ENCODE measurements around the gene BFSP2.
"Not testable (repeated sequence)": the region's sequence is repeated elsewhere in the genome, so short reads cannot be mapped to it uniquely, and the experiment has no call there.

BFSP2 gene

GRCh38 chr3:133472889-133473288 is 73.0 kb downstream of the BFSP2 start:
- H3K4me1 ChIP-seq (ENCODE audit: insufficient read depth, low read length, poor library complexity, severe bottlenecking) = no peaks in the 10 kb centered on the region

DNA sequence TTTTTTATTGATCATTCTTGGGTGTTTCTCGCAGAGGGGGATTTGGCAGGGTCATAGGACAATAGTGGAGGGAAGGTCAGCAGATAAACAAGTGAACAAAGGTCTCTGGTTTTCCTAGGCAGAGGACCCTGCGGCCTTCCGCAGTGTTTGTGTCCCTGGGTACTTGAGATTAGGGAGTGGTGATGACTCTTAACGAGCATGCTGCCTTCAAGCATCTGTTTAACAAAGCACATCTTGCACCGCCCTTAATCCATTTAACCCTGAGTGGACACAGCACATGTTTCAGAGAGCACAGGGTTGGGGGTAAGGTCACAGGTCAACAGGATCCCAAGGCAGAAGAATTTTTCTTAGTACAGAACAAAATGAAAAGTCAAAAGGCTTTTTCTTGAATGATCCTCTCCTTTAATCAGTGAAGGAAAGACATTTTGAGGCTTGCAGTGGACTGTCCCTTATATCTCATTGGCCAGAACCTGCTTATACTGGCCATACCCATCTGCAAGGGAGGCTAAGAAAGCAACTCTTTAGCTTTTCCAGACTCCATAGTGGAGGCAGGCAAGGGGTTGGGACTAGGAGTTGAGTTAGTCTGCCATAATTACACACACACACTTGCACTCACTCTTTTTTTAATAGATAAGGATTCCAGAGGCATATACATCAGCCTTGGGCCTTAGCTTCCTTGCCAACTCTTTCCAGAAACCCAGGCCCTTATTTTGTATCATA is 73.8 kb downstream of the BFSP2 start:
- not testable (repeated sequence) for H2AFZ ChIP-seq (ENCODE audit: low read length); H3K9ac ChIP-seq (ENCODE audit: low read depth, low read length, poor library complexity, severe bottlenecking); H4K20me1 ChIP-seq (ENCODE audit: insufficient read depth, low read length, poor library complexity, severe bottlenecking); H3K36me3 ChIP-seq (ENCODE audit: insufficient read depth, low read length); H3K4me1 ChIP-seq (ENCODE audit: insufficient read depth, low read length, poor library complexity, severe bottlenecking); H3K79me2 ChIP-seq (ENCODE audit: insufficient read depth, low read length); H3K4me3 ChIP-seq (ENCODE audit: low read length, poor library complexity, severe bottlenecking); H3K9me2 ChIP-seq (replicated peaks; ENCODE audit: low read depth, low read length); H3K27me3 ChIP-seq (ENCODE audit: insufficient read depth, low read length, poor library complexity, severe bottlenecking); H3F3A ChIP-seq (ENCODE audit: low read depth); H3K4me2 ChIP-seq (ENCODE audit: low read depth, low read length, poor library complexity, severe bottlenecking); H3K9me3 ChIP-seq (ENCODE audit: insufficient read depth, low read depth, low read length)

More at GRCh38 chr3:133472889-133473288, 73.0 kb downstream of the BFSP2 start:
- Histone ChIP-seq H3F3A (ENCODE audit: low read depth) (no peaks in the 10 kb centered on the region), H3K4me3 (ENCODE audit: low read length, poor library complexity, severe bottlenecking) (no peak overlapping the region), H3K27me3 (ENCODE audit: insufficient read depth, low read length, poor library complexity, severe bottlenecking) (no peaks in the 10 kb centered on the region), H3K9me2 (replicated peaks; ENCODE audit: low read depth, low read length) (no peaks in the 10 kb centered on the region), H3K9ac (ENCODE audit: low read depth, low read length, poor library complexity, severe bottlenecking) (no peak overlapping the region), H4K20me1 (ENCODE audit: insufficient read depth, low read length, poor library complexity, severe bottlenecking) (no peaks in the 10 kb centered on the region), H3K79me2 (ENCODE audit: insufficient read depth, low read length) (no peaks in the 10 kb centered on the region), H3K36me3 (ENCODE audit: insufficient read depth, low read length) (no peaks in the 10 kb centered on the region), H2AFZ (ENCODE audit: low read length) (no peak overlapping the region), H3K4me2 (ENCODE audit: low read depth, low read length, poor library complexity, severe bottlenecking) (no peak overlapping the region), H3K9me3 (ENCODE audit: insufficient read depth, low read depth, low read length) (no peaks in the 10 kb centered on the region)
- no peak for TF ChIP-seq EZH2phosphoT487 (IDR thresholded peaks at IDR 0.05; ENCODE audit: borderline replicate concordance)

DNA sequence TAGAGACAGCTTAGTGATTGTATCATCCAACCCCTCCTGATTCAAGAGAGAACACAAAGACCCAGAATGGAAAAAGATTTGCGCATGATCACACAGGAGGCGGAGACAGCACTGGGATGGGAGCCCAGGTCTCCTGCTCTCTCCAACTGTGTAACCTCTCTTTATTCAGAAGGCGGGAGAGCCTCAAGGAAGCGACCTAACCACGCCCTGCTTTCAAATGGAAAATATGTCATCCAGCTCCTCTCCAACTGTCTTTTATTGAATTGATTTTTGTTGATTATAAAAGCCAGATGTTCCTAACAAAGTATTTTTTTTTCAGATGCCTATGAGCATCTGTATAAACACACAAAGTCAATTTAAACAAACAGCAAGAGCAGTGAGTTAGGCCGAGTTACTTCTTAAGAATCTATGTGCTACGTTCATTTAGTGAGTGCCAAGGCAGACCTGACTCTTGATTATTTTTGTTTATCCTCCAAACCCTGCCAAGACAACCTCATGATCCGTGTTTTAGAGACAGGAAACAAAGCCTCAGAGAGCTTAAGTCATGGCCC is 74.5 kb downstream of the BFSP2 start:
- H3K9me2 ChIP-seq (replicated peaks; ENCODE audit: low read depth, low read length) = no peaks in the 10 kb centered on the region
- no peak overlapping the region for H3K4me2 ChIP-seq (ENCODE audit: low read depth, low read length, poor library complexity, severe bottlenecking)
- no peaks in the 10 kb centered on the region for H3F3A ChIP-seq (ENCODE audit: low read depth)
- no peaks in the 10 kb centered on the region for H3K79me2 ChIP-seq (ENCODE audit: insufficient read depth, low read length)
- H3K9me3 ChIP-seq (ENCODE audit: insufficient read depth, low read depth, low read length) = no peaks in the 10 kb centered on the region
- no peaks in the 10 kb centered on the region for H3K27me3 ChIP-seq (ENCODE audit: insufficient read depth, low read length, poor library complexity, severe bottlenecking)
- no peak for TF ChIP-seq CTCF (conservative IDR thresholded peaks at IDR 0.05; ENCODE audit: low read length)
- no peak for TF ChIP-seq EZH2phosphoT487 (IDR thresholded peaks at IDR 0.05; ENCODE audit: borderline replicate concordance)
- H3K9ac ChIP-seq (ENCODE audit: low read depth, low read length, poor library complexity, severe bottlenecking) = no peak overlapping the region
- no peaks in the 10 kb centered on the region for H4K20me1 ChIP-seq (ENCODE audit: insufficient read depth, low read length, poor library complexity, severe bottlenecking)
- no peak overlapping the region for H3K4me3 ChIP-seq (ENCODE audit: low read length, poor library complexity, severe bottlenecking)
- no peak overlapping the region for H2AFZ ChIP-seq (ENCODE audit: low read length)
- H3K4me1 ChIP-seq (ENCODE audit: insufficient read depth, low read length, poor library complexity, severe bottlenecking) = peaks cover 4% of the 10 kb centered on the region
- H3K36me3 ChIP-seq (ENCODE audit: insufficient read depth, low read length) = no peaks in the 10 kb centered on the region

- Histone ChIP-seq H3K4me3 (ENCODE audit: low read length, poor library complexity, severe bottlenecking) (no peak overlapping the region), H3K9me2 (replicated peaks; ENCODE audit: low read depth, low read length) (no peaks in the 10 kb centered on the region), H3K36me3 (ENCODE audit: insufficient read depth, low read length) (no peaks in the 10 kb centered on the region), H3K4me1 (ENCODE audit: insufficient read depth, low read length, poor library complexity, severe bottlenecking) (peaks cover 4% of the 10 kb centered on the region), H3F3A (ENCODE audit: low read depth) (no peaks in the 10 kb centered on the region), H3K9me3 (ENCODE audit: insufficient read depth, low read depth, low read length) (no peaks in the 10 kb centered on the region), H3K9ac (ENCODE audit: low read depth, low read length, poor library complexity, severe bottlenecking) (no peak overlapping the region), H3K79me2 (ENCODE audit: insufficient read depth, low read length) (no peaks in the 10 kb centered on the region), H4K20me1 (ENCODE audit: insufficient read depth, low read length, poor library complexity, severe bottlenecking) (no peaks in the 10 kb centered on the region), H3K27me3 (ENCODE audit: insufficient read depth, low read length, poor library complexity, severe bottlenecking) (no peaks in the 10 kb centered on the region), H3K4me2 (ENCODE audit: low read depth, low read length, poor library complexity, severe bottlenecking) (no peak overlapping the region), H2AFZ (ENCODE audit: low read length) (no peak overlapping the region)
- TF ChIP-seq CTCF (conservative IDR thresholded peaks at IDR 0.05; ENCODE audit: low read length) (no peak), EZH2phosphoT487 (IDR thresholded peaks at IDR 0.05; ENCODE audit: borderline replicate concordance) (no peak)
Measured at GRCh38 chr3:133474817-133475216, 75.0 kb downstream of the BFSP2 start.
